Stimulated activated CD4-positive, alpha-beta T cell treated with anti-CD3 and anti-CD28 coated beads, Interleukin-15, amount 100 ng/mL, for 48 hours (primary cell): ENCODE data around the gene INO80B.
A peak's percentile ranks its signal among the peaks of the same experiment; 100 is the strongest.
"Not testable (repeated sequence)": the region's sequence is repeated elsewhere in the genome, so short reads cannot be mapped to it uniquely, and the experiment has no call there.

Source experiments
- DNase-seq, 2 donors: peaks; one replicate each; pipeline ENCODE4 v3.0.0-alpha.2; 2020; ENCODE audit warnings: low read depth in 2 of 2

INO80B gene

DNA sequence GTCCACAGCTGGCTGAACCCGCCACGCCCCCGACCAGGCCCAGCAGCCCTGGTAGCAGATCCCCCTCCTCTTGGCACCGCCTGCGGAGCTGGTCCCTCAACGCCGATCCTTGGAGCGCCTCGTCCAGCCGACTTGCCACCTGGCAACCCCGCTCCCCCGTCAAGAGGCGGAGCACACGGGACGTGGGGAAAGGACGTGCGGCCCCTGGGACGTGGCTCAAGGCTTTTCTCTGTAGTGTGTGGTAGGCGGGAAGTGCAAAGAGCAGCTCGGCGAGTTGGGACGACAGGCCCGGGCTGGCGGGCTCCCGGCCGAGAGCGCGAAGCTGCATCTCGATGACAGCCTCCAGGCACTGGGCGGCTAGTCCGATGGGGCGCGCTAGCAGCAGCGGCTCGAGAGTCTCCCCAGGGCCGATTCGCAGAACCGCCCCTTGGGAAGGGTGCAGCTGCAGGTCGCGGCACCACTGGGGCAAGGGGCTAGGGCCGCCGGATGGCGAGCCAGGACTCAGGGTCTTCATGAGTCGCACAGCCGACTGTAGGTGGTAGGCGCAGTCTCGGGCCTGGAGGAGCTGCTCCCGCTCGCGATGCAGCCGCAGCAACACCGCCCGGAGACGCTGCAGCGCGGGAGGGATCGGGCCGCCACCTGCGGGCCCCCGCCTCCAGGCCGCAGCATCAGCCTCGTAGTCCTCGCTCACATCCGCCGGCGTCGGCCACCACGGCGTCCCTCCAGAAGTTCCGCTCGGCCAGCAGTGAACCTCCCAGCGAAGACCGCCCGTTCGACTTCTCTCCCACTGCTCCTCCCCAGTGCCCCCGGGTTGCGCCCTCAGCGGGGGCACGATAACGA lies 27.3 kb downstream of the INO80B start:
- DNase-seq: peak in 1 of 2 donors; percentile 44

DNA sequence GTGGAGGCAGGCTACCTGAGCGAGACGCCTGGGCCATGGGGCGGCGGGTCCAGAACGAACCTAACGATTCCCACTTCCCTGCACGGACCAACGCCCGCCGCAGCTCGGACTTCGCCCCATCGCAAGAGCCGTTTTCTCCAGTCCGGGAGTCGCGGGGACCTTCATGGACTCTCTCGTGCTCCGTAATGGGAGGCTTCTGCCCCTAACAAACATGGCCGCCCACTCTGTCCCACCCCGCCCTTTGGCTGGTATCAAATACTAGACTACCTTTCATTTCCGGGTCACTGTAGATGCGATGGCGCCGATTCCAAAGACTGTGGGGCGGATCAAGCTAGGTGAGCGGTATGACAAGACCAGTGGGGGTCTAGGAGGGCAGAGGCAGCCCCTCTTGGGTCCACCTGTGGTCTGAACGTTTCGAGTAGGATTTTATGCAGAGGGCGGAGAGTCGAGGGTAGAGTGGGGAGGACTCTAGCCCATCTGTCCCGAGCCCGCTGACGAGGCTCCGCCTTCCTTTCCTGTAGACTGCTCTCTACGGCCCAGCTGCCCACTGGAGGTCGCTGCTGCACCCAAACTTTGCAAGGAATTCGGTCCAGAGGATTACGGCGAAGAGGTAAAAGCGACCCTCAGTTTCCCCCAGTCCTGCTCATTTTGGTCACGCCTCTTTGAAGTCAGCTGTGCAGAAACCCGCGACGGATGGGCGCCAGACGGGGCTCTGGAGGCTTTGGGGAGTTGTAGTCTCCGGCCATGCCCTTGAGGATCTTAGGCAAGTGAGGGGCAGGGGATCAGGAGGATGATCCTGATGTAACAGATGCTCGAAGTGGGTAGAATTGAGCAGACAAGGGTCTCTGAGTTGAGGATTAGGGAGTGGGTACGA lies 28.2 kb downstream of the INO80B start, which contains the start of the genes CCDC142 and TTC31:
Gene CCDC142 (minus strand): TSS at position 198 of the 874 bp plus-strand sequence. CDS start 161 bp downstream, at position 37.
Gene TTC31 (plus strand): TSS at position 281 of the 874 bp plus-strand sequence. CDS start 15 bp downstream, at position 296.
- DNase-seq: peak; percentile 89 to 93

DNA sequence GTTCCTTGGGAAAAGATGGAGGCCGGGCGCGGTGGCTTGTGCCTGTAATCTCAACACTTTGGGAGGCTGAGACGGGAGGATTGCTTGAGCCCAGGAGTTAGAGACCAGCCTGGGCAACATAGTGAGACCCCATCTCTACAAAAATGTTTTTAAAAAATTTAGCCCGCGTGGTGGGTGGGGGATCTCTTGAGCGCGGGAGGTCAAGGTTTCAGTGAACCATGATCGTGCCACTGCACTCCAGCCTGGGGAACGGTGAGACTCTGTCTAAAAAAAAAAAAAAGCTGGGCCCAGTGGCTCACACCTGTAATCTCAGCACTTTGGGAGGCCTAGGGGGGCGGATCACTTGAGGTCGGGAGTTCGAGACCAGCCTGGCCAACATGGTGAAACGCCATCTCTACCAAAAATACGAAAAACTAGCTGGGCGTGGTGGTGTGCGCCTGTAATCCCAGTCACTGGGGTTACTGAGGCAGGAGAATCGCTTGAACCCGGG lies 28.8 kb downstream of the INO80B start:
- DNase-seq: not testable (repeated sequence)

DNA sequence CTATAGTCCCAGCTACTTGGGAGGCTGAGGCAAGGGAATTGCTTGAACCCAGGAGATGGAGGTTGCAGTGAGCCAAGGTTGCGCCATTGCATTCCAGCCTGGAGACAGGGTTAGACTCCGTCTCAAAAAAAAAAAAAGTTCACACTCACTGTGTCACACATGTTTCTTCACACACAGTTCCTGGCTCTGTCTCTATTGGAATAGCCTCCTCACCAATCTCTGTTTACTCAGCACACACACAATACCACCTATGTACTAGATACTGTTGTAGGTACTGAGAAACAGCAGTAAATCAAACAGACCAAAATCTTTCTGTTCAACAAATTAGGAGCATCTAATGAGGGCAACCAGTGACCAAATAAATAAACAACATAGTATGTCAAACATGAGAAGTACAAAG lies 31.3 kb downstream of the INO80B start:
- no peak for DNase-seq

DNA sequence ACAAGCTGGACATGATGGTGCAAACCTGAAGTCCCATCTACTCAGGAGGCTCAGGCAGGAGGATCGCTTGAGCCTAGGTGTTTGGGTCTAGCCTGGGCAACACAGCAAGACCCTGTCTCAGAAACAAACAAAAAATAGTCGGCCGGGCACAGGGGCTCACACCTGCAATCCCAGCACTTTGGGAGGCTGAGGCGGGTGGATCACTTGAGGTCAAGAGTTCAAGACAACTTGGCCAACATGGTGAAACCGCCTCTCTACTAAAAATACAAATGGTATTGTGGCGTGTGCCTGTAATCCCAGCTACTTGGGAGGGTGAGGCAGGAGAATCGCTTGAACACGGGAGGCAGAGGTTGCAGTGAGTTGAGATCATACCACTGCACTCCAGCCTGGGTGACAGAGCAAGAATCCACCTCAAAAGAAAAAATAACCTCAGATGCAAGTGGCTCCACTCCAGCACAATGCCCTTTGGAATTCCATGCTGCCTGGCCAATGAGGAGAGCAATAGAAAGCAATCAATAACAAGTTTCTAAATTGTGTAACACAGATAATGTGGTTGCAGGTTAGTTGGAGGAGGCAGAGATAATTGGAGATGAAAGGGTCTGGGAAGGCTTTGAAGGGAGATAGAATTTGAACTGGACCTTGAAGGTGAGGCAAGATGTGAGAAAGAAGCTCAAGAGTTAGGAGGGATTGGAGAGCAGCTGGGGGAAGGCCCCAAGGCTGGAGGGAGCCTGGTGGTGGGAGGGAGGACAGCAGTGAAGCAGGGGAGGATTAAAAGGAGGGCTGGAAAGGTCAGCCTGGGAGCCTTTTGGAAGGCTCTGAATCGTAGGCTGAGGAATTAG lies 34.0 kb downstream of the INO80B start:
- no peak for DNase-seq

DNA sequence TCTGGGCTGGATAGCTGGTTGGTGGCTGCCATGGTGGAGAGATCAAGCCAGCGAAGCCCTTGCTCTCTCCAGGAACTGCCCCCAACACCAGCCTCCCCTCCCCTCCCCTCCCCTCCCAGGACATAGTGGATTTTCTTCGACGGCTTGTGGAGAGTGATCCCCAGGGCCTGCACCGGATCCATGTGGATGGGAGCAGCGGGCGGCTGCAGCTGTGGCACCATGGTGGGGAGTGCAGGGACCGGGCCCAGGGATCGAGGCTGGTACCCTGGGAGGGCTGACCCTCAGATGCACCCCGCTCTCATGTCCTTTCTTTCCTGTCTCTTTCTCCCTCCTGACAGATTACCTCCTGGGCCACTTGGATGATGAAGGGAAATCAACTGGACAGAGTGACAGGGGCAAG lies 35.0 kb downstream of the INO80B start:
- DNase-seq: no peak

DNA sequence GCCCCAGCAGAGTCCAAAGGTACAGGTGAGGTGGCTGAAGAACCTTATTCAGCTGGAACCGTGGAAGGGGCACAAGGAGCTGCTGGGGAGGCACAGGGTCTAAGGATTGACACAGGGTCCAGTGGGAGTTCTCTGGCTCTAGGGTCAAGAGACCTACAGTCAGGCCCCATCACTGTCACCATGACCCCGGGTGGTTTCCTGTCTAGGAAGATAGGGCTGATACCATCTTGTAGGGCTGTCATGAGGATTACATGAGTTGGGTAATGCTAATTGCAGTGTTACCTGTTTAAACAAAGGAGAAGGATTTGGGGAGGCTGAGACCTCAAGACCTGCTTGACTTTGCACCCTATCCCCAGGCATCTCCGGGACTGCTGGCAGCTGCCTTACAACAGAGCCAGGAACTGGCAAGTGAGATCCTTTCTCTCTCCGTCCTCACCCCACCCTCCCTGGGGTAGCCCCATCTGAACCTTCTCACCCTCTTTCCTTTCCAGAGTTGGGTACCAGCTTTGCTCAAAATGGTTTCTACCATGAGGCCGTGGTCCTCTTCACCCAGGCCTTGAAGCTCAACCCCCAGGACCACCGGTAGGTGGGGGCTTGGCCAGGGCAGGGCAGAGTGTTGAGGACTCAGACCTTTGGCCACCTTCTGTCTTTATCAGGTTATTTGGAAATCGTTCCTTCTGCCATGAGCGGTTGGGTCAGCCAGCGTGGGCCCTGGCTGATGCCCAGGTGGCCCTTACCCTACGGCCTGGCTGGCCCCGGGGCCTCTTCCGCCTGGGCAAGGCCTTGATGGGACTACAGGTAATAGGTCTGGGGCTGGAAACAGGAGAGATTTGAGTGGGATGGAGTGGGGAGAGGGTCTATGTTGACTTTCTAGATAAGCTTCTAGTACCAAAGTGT lies 37.0 kb downstream of the INO80B start:
- DNase-seq: no peak

DNA sequence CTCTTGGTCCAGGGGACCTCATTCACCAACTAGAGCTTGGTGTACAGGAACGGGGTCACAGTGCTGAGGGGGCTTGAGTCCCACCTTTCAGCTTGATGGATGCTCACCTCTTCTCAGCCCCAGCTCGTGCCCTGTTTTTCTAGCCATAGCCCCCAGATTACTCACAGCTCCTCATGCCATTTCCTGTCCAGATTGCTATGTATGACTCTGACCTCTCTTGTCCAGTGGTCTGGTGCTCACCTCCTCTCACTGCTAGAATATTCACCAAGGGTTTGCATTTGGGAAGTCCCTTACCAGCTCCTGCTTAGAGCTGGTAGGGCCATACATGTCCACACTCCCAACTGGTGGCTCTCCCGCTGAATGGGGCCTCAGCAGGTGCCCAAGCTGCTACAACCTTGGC lies 38.7 kb downstream of the INO80B start:
- DNase-seq: no peak

DNA sequence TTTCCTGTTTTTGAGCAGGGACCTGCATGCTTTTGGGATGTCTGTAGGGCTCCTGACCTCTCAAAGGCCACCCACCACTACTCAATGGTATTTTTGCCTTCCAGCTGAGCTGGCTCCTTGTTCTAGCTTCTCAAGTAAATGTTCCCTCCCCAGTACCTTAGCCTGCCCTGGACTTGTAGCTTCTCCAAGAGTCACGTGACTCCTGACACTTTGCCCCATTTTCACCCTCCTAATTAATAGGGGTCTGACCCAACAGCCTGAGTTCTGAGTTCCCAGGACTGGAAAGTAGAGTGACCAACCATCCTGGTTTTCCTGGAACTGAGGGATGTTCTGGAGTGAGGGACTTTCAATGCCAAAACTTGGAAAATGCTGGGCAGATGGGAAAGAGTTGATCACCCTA lies 40.6 kb downstream of the INO80B start:
- no peak for DNase-seq

DNA sequence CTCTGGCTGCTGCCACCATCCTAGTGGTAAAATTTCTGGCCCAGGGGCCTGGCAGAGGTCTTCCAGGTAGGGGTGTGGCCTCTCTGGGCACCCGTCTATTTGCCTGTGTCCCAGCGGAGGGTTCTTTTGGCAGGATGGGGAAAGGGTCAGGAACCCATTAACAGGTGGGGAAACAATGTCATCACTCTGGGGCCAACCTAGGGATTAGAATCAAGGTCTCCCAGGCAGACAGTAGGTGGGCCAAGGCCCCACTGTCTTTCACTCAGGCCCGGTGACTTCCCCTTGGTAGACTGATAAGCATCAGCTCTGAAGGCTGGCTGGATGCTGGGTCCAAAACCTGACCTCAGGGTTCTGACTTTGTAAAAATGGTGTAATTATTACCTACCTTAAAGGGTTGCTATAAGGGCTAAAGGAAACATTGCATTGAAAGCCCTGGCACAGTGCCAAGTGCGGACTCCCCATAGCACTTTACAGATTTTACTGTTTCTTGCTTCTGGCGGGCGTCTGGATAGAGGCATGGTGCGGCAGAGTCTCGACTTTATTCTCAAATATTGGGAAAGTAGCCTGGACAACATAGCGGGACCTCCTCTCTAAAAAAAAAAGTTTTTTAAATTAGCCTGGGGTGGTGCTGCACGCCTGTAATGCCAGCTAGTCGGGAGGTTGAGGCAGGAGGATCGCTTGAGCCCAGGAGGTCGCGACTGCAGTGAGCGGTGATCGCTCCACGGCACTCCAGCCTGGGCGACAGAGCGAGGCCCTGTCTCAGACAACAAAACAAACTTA lies 42.3 kb downstream of the INO80B start:
- no peak for DNase-seq

DNA sequence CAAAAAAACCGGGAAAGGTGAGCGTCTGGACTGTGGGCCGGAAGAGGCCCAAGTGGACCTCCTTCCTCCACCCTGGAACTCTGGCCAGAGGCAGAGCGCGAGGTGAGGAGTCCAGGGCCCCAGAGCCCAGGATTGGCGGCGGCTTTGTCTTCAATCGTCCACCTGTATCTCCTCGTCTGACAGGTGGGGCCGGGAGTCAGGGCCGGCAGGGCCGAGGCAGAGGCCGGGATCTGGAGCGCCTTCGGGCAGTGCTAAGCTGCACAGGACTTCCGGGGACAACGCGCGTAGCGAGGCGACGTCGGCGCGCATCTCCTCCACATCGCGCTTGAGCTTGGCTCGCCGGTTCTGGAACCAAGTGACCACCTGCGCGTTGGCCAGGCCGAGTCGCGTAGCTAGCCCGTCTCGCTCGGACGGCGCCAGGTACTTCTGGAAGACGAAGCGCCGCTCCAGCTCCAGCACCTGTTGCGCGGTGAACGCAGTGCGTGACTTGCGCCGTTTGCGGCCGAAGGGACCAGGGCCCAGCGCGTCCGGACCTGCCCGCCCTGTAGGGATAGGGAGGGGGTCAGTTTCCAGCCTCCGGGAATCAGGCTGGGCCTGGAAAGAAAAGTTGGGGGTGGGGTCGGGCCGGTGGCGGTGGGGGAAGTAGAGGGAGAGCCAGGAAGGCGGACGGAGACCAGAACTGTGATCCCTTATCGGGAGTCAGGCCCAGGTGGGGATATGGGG lies 43.1 kb downstream of the INO80B start:
- no peak for DNase-seq

DNA sequence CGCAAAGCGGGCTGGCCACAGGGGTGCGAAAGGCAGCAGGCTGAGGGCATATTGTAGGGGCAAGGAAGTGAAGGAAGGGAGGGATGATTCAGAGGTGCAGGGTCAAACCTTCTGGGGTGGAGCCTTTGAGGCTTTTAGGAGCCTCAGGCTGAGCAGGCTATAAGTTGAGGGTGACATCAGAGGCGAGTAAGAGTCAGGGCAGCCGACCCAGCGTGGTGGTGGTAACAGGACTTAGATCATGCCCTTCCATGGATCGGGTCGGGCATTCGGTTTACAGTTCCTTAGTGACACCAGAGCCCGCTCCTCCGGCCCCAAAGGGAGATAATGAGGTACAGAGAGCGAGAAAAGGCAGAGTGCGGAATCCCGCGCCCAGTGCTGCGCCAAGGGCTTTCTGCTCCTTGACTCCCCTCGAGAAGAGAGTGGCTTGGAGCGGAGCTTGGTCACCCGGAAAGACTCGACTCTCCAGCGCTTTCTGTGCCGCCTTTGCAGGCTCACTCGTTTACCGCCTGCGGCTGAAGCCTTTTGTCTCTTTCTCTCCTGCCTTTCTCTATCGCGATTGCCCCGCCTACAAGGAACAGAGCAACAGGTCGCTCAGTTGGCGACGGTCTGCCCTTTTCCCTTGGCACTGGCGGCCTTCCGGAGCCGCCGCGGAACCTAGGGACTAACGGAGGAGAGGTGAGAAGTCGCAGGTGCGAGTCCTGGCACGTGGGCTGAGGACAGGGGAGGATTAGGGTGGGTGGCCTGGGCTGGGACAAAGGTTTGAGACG lies 43.8 kb downstream of the INO80B start:
- no peak for DNase-seq

DNA sequence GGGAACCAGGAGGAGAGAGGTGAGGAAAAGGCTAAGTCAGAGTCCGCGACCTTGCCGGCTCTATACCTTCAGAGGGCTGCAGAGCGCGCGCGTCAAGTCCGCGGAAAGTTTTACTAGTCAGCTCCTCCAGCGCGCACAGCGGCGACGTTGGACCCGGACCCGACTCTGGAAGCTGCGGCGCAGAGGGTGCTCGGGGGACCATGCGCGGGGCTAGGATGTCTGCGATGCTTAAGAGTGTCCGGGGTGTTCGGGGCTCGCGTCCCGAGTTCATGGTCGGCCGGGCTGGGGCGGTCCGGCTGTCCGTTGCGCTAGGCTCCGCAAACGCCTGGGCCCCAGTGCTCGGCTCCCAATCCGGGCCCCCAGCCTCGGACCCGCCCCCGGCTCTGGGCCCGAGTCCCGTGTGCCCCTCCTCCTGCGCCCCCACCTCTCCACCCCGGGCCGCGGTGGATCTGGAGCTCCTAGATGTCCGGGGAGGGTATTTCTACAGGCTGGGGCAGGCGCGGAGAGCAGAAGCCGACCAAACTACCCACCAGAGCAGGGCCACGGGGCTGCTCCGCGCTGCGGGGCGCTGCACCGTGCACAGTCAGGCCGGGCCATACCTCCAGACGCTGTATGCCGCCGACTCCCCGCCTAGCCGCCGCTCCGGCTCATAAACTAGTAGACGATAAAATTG lies 44.5 kb downstream of the INO80B start, which contains the start of gene LBX2:
Gene LBX2 (minus strand): TSS at position 337 of the 673 bp plus-strand sequence. CDS start 66 bp downstream, at position 271.
- DNase-seq: no peak

DNA sequence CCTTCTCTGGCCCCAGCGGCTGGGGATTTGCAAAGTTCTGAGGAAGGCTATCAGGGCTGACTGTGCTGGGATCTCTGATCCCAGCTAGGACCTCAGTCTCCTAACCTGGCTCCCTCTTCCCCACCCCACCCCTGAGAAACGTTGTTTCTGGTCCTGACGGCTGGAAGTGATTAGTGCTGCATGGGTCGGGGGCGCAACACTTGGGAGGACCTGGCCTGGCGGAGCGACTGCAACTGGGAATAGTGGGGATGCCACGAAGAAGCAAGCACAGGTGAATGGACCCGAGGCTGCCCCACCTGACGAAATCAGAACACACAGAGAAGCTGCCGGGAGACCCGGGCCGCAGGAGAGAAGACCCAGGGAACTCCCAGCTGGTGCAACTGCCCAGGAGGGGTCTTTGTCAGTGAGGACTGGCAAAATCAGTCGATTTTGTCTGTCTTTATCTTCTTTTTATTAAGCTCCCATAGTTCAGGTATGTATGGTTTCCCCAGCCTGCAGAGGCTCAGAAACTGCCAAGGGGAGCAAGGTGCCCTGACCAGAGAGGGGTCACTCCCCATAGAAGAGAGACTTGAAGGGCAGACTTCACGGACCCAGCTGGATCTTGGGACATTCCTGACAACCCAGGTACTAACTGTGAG lies 45.2 kb downstream of the INO80B start:
- no peak for DNase-seq

DNA sequence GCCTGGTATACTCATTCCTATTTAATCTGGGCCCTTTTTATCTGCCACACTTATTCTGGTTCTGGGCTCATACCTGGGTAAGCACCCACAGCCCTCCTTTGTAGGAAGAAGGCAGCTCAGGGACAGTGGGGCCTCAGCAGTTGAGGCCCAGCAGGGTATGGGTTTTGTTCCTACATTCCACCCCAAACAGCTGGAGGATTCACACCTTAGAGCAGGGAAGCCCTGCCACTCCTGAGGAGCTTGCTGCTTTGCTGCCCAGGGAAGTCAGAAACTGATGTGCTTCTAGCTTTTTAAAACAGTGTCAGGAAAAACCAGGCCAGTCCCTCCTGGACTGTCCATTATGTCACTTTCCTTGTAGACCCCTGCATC lies 45.7 kb downstream of the INO80B start:
- no peak for DNase-seq

DNA sequence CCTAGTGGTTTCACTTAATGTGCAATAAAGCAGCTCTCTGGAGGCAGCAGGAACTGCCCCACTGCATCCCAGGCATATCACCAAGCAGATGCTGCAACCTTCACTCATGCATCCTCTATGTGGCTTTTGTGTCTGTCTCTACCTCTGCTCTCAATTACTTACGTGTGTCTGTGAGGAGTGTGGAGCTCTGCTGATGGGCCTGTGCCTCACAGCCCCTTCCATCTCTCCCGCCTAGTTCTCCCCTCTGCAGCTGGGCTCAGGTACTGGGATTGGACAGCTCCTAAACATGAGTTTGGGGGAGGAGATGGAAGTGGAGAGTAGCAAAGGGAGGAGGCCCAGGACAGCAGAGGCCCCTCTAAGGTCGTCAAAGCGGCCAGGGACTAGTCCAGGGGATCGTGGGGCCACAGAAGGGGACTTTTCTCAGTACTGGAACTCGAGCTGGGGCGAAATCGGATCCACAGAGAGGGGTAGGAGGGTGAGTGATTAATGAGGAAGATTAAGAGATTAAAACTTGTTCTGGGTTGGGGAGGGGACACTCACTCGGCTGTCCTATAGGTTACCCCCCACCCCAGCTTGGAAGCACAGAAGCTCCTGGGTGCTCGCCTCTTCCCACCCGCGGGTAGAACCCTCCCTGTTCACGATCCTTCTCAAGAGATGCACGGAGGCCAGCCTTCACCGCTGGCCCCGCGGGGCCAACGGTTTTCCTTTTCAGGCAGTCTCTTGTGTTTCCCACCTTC lies 46.6 kb downstream of the INO80B start:
- no peak for DNase-seq
